SH-SY5Y (cell line): ENCODE results near the gene TXNL1.

ENCODE experiments used
- GATA2 ChIP-seq: IDR thresholded peaks from 2 replicates; pipeline ENCODE4 v1.6.1; 2011; ENCODE audit warnings: mild to moderate bottlenecking, low read depth, low read length
- GATA3 ChIP-seq: IDR thresholded peaks from 2 replicates; pipeline ENCODE4 v1.6.1; 2011; ENCODE audit warnings: low read depth, mild to moderate bottlenecking, low read length, moderate library complexity

DNA sequence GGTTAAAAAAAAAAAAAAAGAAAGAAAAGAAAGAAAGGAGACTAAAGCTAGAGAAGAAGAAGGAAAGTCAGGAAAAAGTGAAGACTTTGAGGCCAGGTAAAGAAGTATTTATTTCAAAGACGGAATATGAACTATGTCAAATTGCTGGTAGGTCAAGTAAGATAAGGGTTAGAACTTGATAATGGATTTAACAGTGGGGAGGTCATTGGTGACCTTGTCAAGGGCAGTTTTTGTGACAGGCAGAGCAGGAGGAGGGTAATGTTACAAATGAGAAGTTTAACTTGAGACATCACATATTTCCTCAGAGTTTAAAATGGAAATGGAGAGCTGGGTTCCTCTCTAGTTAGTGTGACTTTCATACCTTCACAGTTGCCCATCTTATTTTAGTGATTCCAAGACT lies 22.3 kb upstream of the TXNL1 start:
- TF ChIP-seq GATA2 (no peak), GATA3 (no peak)
